Skeletal muscle satellite cell (primary cell): ENCODE measurements around the gene ZFP36L2.
A peak's percentile ranks its signal among the peaks of the same experiment; 100 is the strongest.

Source experiments
- H3K27me3 ChIP-seq: 2 replicates; pipeline ENCODE4 v1.7.0; 2013; ENCODE audit warnings: low read length; ENCODE audit not compliant: control insufficient read depth, insufficient read depth
- H3K36me3 ChIP-seq: 2 replicates; pipeline ENCODE4 v1.7.0; 2013; ENCODE audit warnings: mild to moderate bottlenecking, control low read depth, low read length; ENCODE audit not compliant: insufficient read depth
- H3K4me1 ChIP-seq: 2 replicates; pipeline ENCODE4 v1.7.0; 2013; ENCODE audit warnings: low read length; ENCODE audit not compliant: control insufficient read depth, insufficient read depth
- H3K4me2 ChIP-seq: 2 replicates; pipeline ENCODE4 v1.7.0; 2013; ENCODE audit warnings: mild to moderate bottlenecking, low read length
- H3K4me3 ChIP-seq: 2 replicates; pipeline ENCODE4 v1.7.0; 2013; ENCODE audit warnings: low read length
- H3K9ac ChIP-seq: 2 replicates; pipeline ENCODE4 v1.7.0; 2013; ENCODE audit warnings: mild to moderate bottlenecking, low read depth, low read length, moderate library complexity
- H3K9me3 ChIP-seq: replicated peaks from 2 replicates; pipeline ENCODE4 v1.7.0; 2013; ENCODE audit warnings: mild to moderate bottlenecking, control low read depth, low read length

Gene ZFP36L2

DNA sequence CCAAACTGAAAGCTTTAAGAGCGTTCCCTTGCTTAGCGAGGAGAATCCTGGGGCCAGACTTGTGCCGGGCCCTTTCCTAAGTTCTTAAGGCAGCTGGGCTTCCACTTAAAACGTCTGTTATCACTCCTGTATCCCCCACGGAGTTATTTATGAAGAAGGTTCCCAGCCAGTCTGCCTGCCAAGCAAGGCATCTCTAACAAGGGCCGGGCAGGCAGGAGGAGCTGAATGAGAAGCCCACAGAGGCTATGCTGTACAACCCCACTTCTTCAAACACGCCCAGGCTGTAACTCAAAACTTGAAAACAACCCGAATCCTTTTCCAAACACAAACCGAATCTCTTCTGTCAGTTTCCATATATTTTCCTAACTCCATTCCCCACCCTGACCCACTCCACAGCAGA lies 39.0 kb upstream of the ZFP36L2 start:
- H3K4me1 ChIP-seq = peaks cover 24% of the 10 kb centered on the region
- no peaks in the 10 kb centered on the region for H3K9me3 ChIP-seq
- no peak overlapping the region for H3K4me2 ChIP-seq
- H3K27me3 ChIP-seq = no peaks in the 10 kb centered on the region
- H3K36me3 ChIP-seq = no peaks in the 10 kb centered on the region
- no peak overlapping the region for H3K4me3 ChIP-seq
- no peak overlapping the region for H3K9ac ChIP-seq

DNA sequence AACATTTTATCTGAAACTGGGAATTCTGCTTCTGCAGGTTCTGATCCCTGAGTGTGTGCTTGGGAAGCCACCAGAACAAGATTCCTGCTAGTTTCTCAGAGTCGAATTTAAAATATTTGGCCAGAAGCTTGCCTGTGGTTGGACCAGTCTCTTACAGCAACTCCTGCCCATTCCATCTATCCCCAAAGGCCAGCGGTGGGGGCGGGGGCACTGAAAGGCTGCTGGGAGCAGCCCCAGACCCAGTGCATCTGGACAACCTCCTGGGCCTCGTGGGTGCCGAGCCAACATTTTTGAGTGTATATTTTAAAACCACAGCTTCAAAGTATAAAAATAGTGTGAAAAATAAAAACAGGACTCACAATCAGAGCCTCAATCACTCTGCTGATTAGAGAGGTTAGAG lies 38.6 kb upstream of the ZFP36L2 start:
- Histone ChIP-seq H3K27me3 (no peaks in the 10 kb centered on the region), H3K9ac (no peak overlapping the region), H3K4me2 (no peak overlapping the region), H3K36me3 (no peaks in the 10 kb centered on the region), H3K9me3 (no peaks in the 10 kb centered on the region), H3K4me3 (no peak overlapping the region), H3K4me1 (peaks cover 20% of the 10 kb centered on the region)

DNA sequence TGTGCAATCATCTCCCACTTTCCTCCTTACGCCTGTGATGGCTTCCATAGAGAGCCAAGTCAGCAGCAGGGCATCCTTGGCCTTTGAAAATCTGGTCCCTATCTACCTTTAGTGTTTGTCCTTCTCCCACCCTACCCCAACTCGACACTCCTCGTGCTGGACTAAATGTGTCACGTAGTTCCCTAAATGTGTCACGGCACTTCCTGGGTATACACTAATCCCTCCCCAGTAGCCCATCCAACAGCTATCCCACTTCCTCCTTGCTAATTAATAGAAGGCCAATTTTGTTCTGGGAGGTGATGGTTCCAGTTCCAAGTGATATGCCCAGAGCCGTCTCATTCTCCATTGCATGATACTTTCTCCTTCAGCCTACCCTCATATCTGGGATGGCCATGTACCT lies 36.5 kb upstream of the ZFP36L2 start:
- Histone ChIP-seq H3K36me3 (no peaks in the 10 kb centered on the region), H3K4me2 (no peak overlapping the region), H3K27me3 (no peaks in the 10 kb centered on the region)

DNA sequence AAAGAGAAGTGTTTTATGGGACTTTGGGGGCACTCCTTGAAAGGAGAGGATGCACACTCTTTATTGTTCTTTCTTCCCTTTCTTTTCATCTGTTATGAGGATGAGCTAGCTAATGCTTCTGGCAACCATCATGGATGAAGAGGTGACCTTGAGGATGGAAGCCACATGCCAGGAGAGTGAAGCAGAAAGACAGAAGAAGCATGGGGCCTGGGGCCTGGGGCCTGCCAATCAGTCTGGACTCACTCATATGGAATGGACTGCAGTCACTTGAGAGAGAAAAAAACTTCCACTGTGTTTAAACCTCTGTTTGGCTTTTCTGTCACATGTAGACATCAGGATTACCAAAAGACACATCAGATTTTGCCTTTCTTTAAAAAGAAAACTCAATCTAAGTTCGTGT lies 35.8 kb upstream of the ZFP36L2 start:
- no peaks in the 10 kb centered on the region for H3K27me3 ChIP-seq
- H3K4me3 ChIP-seq = no peak overlapping the region
- H3K9ac ChIP-seq = no peak overlapping the region
- no peak overlapping the region for H3K4me2 ChIP-seq
- H3K9me3 ChIP-seq = no peaks in the 10 kb centered on the region
- H3K4me1 ChIP-seq = no peaks in the 10 kb centered on the region
- H3K36me3 ChIP-seq = no peaks in the 10 kb centered on the region

More for the DNA sequence above, 36.5 kb upstream of the ZFP36L2 start:
- no peaks in the 10 kb centered on the region for H3K9me3 ChIP-seq
- H3K4me3 ChIP-seq = no peak overlapping the region
- peaks cover 1% of the 10 kb centered on the region for H3K4me1 ChIP-seq
- no peak overlapping the region for H3K9ac ChIP-seq

DNA sequence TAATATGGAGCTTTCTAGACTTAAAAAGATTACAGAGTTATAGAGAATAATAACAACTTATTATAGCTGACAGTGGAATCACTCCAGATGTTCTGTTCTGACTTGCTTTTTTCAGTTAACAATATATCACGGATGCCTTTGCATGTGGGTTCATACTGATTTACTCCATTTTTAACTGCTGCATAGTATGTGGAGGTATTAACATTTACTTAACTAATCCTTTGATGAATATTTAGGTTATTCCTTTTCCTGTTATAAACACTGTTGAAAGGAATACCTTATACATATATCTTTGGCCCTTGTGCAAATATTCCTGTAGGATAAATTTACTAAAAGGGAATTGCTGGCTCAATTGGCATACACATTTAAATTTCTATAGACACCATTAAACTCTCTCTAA lies 33.1 kb upstream of the ZFP36L2 start:
- Histone ChIP-seq H3K9ac (no peak overlapping the region), H3K27me3 (no peaks in the 10 kb centered on the region), H3K4me2 (no peak overlapping the region), H3K4me1 (no peaks in the 10 kb centered on the region), H3K36me3 (peaks cover 6% of the 10 kb centered on the region), H3K4me3 (no peak overlapping the region), H3K9me3 (no peaks in the 10 kb centered on the region)

DNA sequence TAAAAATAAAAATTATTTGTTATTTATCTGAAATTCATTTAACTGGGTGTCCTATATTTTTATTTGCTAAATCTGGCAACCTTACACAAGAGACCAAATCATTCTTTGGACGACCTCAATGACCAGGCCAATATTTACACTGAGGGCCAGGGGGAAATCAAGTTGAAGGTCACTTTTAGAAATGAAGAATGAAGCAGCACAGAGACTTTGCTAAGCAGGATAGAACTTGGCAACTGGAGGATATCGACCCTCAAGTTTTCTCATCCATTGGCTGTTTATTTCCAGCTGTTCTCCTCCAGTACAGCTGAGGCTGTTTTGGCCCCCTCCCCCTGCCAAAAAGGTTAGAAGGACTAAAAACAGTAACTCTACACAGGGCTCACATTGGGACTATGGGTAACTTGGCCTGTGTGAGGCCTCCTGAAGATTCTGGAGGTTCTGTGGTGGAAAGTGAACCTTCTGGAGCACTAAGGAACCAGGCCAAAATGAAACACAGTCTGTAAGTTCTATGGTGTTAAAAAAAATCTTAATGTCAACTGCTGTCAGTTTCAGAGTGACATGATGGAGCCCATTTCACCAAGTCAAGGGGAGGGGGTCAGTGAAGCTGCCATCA lies 32.2 kb upstream of the ZFP36L2 start:
- no peaks in the 10 kb centered on the region for H3K27me3 ChIP-seq
- H3K9ac ChIP-seq = no peak overlapping the region
- H3K4me2 ChIP-seq = no peak overlapping the region
- H3K9me3 ChIP-seq = no peaks in the 10 kb centered on the region
- H3K4me1 ChIP-seq = no peaks in the 10 kb centered on the region
- no peak overlapping the region for H3K4me3 ChIP-seq
- H3K36me3 ChIP-seq = peaks cover 6% of the 10 kb centered on the region

DNA sequence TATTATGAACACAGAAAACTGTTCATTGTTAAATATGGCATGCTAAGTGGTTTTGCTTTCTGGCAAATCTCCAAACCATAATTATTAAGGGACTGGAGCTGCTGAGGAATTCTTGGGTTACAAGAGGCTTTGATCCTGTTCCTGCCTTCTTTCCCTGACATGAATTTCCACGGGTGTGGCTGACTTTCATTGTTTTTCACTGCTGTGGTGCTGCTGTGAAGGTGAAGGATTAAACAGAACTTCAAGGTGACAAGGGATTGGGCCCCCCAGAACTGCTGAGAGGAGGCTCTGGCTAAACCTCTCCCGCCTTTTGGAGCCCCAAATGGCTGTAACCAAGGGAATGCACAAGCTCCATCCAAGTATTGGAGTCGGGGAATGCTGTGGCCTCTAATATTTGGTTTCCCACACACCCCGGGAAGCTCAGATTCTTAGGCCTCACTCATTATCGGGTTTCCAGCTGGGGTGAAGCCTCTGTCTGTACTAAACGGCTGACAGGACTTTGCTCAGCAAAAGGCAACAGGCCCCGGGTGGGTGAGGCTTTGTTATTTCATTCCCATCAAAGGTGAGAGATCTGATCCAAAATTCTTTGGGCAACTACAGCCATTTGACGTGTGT lies 29.0 kb upstream of the ZFP36L2 start:
- Histone ChIP-seq H3K4me3 (no peak overlapping the region), H3K9ac (no peak overlapping the region), H3K4me1 (peaks cover 12% of the 10 kb centered on the region), H3K36me3 (peaks cover 6% of the 10 kb centered on the region), H3K27me3 (no peaks in the 10 kb centered on the region), H3K4me2 (no peak overlapping the region), H3K9me3 (no peaks in the 10 kb centered on the region)

DNA sequence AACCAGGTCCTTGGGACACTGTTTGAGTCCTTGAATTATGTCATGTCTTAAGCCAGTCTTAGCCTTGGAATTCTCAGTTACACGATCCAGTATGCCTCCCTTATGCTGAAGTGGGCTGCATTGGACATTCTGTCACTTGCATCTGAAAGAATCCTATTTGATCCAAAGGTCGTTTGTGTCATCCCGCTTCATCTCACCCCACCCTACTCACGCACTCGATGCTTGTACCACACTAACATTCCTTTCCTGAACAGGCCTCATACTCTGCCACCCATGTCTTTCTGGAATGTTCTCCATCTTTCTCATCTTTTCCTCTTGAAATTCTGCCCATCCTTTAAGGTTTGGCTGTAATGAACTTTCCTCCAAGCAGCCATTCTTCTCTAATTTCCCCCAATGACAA lies 27.9 kb upstream of the ZFP36L2 start:
- no peak overlapping the region for H3K4me2 ChIP-seq
- H3K36me3 ChIP-seq = peaks cover 6% of the 10 kb centered on the region
- no peak overlapping the region for H3K4me3 ChIP-seq

DNA sequence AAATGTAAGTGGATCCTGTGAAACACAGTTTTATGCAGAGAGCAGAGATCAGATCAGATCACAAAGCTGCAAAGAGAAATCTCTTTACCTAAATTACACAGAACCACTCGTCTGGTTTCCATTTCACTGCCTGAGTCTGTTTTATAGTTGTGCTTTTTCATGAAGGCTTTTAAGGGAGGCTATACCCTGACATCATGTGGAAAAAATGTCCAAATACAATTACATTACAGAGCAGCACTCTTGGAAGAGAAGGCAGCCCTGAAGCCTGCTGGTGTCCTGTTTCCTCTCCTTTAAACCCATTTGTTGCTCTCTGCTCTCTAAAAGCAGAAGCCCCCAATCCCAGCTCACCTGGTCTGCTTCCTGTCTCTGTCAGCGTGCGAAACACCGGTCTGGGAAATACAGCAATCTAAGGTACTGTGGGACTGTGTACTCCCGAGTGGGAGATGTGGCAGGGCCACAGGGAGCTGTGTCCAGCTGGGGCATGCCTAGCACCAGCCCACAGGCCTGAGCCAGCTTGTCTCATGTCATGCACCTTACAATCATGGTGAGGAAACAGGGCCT lies 24.8 kb upstream of the ZFP36L2 start:
- Histone ChIP-seq H3K4me2 (peak overlapping the region; percentile 27), H3K9me3 (no peaks in the 10 kb centered on the region), H3K27me3 (no peaks in the 10 kb centered on the region), H3K36me3 (no peaks in the 10 kb centered on the region), H3K4me3 (no peak overlapping the region), H3K9ac (peak overlapping the region; percentile 29), H3K4me1 (peaks cover 12% of the 10 kb centered on the region)

More for the DNA sequence above, 27.9 kb upstream of the ZFP36L2 start:
- Histone ChIP-seq H3K9me3 (no peaks in the 10 kb centered on the region), H3K27me3 (no peaks in the 10 kb centered on the region), H3K9ac (no peak overlapping the region), H3K4me1 (peaks cover 12% of the 10 kb centered on the region)

DNA sequence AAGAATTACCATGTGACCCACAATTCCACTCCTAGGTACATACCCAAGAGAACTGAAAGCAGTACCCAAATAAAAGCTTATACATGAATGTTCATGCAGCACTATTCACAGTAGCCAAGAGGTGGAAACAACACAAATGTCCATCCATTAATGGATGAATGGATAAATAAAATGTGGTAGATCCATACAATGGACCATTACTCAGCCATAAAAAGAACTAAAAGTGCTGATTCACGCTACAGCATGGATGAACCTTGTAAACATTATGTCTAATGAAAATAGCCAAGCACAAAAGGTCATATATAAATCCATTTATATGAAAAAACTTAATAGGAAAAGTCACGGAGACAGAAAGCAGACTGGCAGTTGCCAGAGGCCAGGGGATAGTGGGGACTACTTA lies 23.6 kb upstream of the ZFP36L2 start:
- no peaks in the 10 kb centered on the region for H3K36me3 ChIP-seq
- no peaks in the 10 kb centered on the region for H3K9me3 ChIP-seq
- no peak overlapping the region for H3K4me2 ChIP-seq
- H3K4me3 ChIP-seq = no peak overlapping the region
- no peak overlapping the region for H3K9ac ChIP-seq
- peaks cover 12% of the 10 kb centered on the region for H3K4me1 ChIP-seq
- no peaks in the 10 kb centered on the region for H3K27me3 ChIP-seq

DNA sequence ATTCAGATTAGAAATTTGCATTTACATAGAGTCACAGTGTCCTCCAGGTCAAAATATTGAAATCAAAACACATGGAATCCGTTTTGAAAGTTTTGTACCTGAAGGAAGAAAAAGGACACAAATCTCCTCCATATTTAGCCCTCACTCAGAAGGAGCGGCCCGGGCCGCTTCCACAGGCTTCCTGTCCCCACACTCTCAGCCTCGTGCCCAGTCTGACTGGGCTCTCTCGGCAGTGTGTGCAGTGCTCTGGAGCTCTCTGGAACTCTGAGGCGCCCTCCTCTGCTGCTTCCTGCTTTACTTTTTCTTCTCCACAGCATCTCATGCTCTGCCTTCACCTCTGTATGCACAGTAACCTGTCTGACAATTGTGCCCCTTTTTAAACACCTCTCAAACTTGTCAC lies 22.2 kb upstream of the ZFP36L2 start:
- no peak overlapping the region for H3K4me2 ChIP-seq
- no peaks in the 10 kb centered on the region for H3K27me3 ChIP-seq
- H3K36me3 ChIP-seq = no peaks in the 10 kb centered on the region
- H3K4me3 ChIP-seq = no peak overlapping the region
- no peaks in the 10 kb centered on the region for H3K9me3 ChIP-seq
- no peak overlapping the region for H3K9ac ChIP-seq
- peaks cover 12% of the 10 kb centered on the region for H3K4me1 ChIP-seq

DNA sequence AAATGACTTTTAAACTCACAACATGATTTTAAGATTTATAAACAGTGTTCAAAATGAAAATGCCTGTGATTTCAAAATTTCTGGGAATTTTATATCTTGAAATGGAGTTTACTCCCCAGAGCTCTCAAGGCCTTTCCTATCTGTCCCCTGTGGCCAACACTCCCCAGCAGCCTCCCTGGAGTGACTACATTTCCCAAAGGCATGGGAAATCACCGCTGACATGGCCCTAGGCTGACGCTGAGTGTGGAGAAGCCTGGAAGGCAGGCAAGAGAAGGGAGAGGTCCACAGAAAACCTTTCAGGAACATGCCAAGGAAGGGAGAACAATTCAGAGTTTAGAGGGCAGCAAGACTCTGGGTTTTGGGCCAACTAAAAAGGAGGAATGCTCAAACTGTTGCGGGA lies 20.2 kb upstream of the ZFP36L2 start:
- Histone ChIP-seq H3K27me3 (no peaks in the 10 kb centered on the region), H3K36me3 (no peaks in the 10 kb centered on the region), H3K9ac (no peak overlapping the region), H3K4me3 (no peak overlapping the region), H3K4me2 (no peak overlapping the region), H3K4me1 (peaks cover 11% of the 10 kb centered on the region), H3K9me3 (no peaks in the 10 kb centered on the region)
